ENCODE results near the gene SIK3.

The SIK3 gene

DNA sequence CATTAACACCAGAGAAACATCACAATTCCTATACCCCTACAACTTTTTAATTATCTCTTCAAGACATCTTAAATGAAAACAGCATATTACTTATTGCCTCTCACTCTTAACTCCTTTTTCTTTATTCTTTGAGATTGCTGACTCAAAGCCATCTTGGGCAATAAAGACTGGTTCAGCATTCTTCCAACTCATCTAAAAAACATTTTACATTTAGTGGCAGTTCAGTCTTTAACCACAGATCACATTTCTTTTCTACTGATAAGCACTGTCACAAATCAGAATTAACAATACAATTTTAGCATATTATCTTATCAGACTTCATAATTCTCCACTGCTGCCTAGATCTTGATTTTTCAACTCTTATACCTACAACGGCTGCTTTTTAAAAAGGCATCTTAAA lies 34.0 kb downstream of the SIK3 start:
- peak; percentile 66 for DNase-seq (ENCODE audit: low read depth)
- TF ChIP-seq, protein P1, sequence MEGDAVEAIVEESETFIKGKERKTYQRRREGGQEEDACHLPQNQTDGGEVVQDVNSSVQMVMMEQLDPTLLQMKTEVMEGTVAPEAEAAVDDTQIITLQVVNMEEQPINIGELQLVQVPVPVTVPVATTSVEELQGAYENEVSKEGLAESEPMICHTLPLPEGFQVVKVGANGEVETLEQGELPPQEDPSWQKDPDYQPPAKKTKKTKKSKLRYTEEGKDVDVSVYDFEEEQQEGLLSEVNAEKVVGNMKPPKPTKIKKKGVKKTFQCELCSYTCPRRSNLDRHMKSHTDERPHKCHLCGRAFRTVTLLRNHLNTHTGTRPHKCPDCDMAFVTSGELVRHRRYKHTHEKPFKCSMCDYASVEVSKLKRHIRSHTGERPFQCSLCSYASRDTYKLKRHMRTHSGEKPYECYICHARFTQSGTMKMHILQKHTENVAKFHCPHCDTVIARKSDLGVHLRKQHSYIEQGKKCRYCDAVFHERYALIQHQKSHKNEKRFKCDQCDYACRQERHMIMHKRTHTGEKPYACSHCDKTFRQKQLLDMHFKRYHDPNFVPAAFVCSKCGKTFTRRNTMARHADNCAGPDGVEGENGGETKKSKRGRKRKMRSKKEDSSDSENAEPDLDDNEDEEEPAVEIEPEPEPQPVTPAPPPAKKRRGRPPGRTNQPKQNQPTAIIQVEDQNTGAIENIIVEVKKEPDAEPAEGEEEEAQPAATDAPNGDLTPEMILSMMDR (conservative IDR thresholded peaks at IDR 0.05; ENCODE audit: control insufficient read depth, insufficient read depth, low read depth, low read length): no peak
- no peak overlapping the region for H3K4me3 ChIP-seq (ENCODE audit: control insufficient read depth, low read depth, low read length)

DNA sequence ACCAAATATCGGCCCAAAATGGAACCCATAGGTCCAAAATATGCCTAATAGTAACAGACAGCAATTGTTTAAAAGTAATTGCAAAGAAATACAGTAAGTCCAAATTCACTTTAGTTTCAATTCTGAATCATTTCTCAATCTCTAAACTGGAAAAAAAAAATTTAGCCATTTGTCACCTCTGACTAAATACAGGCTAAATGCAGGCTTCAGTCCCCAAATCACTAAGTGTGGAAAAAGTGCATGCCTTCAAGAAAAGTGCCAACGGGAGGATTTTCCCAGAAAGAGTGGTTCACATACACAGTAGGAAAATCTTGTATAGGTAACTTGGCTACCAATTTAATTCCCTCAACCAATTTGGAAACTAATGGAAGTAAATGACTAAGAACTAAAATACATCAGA lies 35.7 kb downstream of the SIK3 start:
- no peak for DNase-seq (ENCODE audit: low read depth)
- no peak overlapping the region for H3K4me3 ChIP-seq (ENCODE audit: control insufficient read depth, low read depth, low read length)
- TF ChIP-seq, protein P1 (conservative IDR thresholded peaks at IDR 0.05; ENCODE audit: control insufficient read depth, insufficient read depth, low read depth, low read length): no peak

DNA sequence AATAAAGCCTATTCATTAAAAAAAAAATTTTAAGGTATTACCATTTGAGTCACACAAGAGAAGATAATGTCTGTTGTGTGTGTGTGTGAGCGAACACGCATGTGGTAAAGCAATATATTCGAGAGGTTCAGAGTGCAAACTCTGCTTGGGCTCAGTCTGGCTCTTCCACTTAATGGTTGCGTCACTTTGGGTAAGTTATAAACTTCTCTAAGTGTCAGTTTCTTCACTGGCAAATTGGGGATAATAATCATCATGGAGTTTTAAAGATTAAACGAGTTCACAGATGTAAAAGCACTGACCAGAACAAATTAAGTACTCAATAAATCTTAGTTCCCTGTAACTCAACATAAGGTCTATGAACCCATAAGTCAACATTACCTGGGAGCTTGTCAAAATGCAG lies 37.0 kb downstream of the SIK3 start:
- TF ChIP-seq, protein P1 (conservative IDR thresholded peaks at IDR 0.05; ENCODE audit: control insufficient read depth, insufficient read depth, low read depth, low read length): no peak
- DNase-seq (ENCODE audit: low read depth): no peak
- no peak overlapping the region for H3K4me3 ChIP-seq (ENCODE audit: control insufficient read depth, low read depth, low read length)

DNA sequence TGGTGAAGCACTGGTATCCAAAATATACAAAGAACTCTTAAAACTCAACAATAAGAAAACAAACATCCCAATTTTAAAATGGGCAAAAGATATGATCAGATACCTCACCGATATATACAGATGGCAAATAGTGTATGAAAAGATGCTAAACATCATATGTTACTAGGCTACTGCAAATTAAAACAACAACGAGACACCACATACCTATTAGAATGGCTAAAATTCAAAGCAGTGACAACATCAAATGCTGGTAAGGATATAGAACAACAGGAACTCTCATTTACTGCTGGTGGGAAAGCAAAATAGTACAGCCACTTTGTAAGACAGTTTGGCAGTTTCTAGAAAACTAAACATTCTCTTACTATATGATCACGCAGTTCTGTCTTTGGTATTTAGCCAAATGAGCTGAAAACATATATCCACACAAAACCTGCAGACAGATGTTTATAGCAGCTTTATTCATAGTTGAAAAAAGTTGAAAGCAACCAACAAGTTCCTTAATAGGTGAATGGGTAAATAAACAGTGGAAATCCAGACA lies 38.5 kb downstream of the SIK3 start:
- TF ChIP-seq, protein P1 (conservative IDR thresholded peaks at IDR 0.05; ENCODE audit: control insufficient read depth, insufficient read depth, low read depth, low read length): no peak
- H3K4me3 ChIP-seq (ENCODE audit: control insufficient read depth, low read depth, low read length): no peak overlapping the region
- DNase-seq (ENCODE audit: low read depth): no peak

DNA sequence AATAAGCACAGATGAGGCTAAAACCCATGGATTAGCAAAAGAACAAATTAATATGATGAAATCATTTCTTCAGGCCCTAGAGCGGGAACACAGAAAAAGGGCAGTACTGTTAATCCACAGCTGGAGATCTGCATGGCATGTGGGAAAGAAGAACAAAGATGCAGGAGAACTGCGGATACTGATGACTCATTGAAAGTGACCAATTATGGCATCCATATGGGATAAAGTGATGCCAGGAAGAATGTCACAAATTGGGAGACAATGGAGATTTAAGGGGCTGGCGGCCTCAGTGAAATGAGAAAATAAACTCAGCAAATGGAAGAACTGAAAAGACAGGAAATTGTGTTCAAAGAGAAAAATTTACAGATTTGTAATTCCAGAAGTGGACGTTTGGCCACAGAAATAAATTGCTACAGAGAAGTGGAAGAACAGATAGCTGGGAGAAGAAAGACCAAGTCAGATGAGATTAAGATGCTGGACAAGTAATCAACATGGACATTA lies 39.4 kb downstream of the SIK3 start:
- DNase-seq (ENCODE audit: low read depth): peak; percentile 86
- TF ChIP-seq, protein P1 (conservative IDR thresholded peaks at IDR 0.05; ENCODE audit: control insufficient read depth, insufficient read depth, low read depth, low read length): no peak
- H3K4me3 ChIP-seq (ENCODE audit: control insufficient read depth, low read depth, low read length): no peak overlapping the region

DNA sequence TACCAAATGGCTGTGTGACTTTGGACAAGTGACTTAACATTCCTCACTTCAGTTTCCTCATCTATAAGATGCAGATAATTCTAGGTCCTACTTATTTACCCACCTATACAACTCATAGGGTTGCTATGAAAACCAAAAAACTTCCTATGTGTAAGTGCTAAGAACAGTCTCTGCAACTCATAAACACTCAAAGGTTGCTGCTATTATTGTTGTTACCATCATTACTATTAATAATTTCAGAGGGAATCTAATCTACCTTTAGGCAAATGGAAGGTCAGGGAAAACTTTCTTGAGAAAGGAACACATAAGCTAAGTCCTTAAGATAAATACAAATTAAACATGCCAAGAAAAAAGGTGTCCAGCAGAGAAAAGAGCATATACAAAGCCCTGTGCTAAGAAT lies 40.5 kb downstream of the SIK3 start:
- DNase-seq (ENCODE audit: low read depth): no peak
- TF ChIP-seq, protein P1 (conservative IDR thresholded peaks at IDR 0.05; ENCODE audit: control insufficient read depth, insufficient read depth, low read depth, low read length): no peak
- no peak overlapping the region for H3K4me3 ChIP-seq (ENCODE audit: control insufficient read depth, low read depth, low read length)

DNA sequence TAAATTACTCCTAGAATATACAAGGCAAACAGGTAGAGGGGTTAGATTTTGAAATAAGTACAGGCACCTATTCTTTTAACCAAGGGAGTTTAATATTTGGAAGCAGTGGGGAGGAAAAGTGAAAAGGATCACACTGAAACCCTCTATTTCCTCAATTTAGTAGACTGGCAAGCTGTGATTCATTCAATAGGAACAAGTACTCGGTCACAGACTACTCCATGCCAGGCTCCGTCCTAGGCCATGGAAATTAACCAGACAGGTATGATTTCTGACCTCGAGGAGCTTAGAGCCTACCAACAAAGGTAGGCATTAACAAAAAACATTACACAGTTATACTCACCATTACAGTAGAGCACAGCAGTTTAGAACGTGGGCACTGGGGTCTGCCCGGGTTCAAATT lies 40.9 kb downstream of the SIK3 start:
- no peak for DNase-seq (ENCODE audit: low read depth)
- no peak overlapping the region for H3K4me3 ChIP-seq (ENCODE audit: control insufficient read depth, low read depth, low read length)
- TF ChIP-seq, protein P1 (conservative IDR thresholded peaks at IDR 0.05; ENCODE audit: control insufficient read depth, insufficient read depth, low read depth, low read length): no peak
